Activated naive CD8-positive, alpha-beta T cell treated with anti-CD3 and anti-CD28 coated beads, Interleukin-2, amount 50 U/mL, for 24 hours (primary cell): ENCODE measurements around the gene ZNF296.

Experiments
- ATAC-seq: fragments of 150-1000 bp; cut with Tn5 transposase; one replicate; pipeline ENCODE4 v1.10.0; 2021
- DNase-seq: peaks from one replicate; pipeline ENCODE4 v3.0.0; 2021
- H3K27ac Mint-ChIP-seq: one replicate; pipeline ENCODE4 v1.8.0; 2021; ENCODE audit warnings: mild to moderate bottlenecking, mixed read lengths
- H3K27me3 Mint-ChIP-seq: one replicate; pipeline ENCODE4 v1.8.0; 2021; ENCODE audit warnings: mixed read lengths
- H3K36me3 Mint-ChIP-seq: one replicate; pipeline ENCODE4 v1.8.0; 2021; ENCODE audit warnings: low read depth, mixed read lengths
- H3K4me1 Mint-ChIP-seq: one replicate; pipeline ENCODE4 v1.8.0; 2021; ENCODE audit warnings: mixed read lengths
- H3K4me3 Mint-ChIP-seq: one replicate; pipeline ENCODE4 v1.8.0; 2021; ENCODE audit warnings: mild to moderate bottlenecking, moderate library complexity, mixed read lengths
- H3K9me3 Mint-ChIP-seq: one replicate; pipeline ENCODE4 v1.8.0; 2021; ENCODE audit warnings: mixed read lengths

The ZNF296 gene

GRCh38 chr19:45041125-45041524 lies 35.2 kb downstream of the ZNF296 start:
- Mint-ChIP-seq H3K27me3 (no peaks in the 10 kb centered on the region), H3K9me3 (no peaks in the 10 kb centered on the region), H3K36me3 (peaks cover 37% of the 10 kb centered on the region), H3K4me3 (peak overlapping the region; percentile 42), H3K27ac (peak overlapping the region; percentile 71), H3K4me1 (peaks cover 47% of the 10 kb centered on the region)
- ATAC-seq: no peak
- DNase-seq: no peak

GRCh38 chr19:45040059-45040771 lies 36.1 kb downstream of the ZNF296 start:
- peaks cover 39% of the 10 kb centered on the region for H3K4me1 Mint-ChIP-seq
- H3K9me3 Mint-ChIP-seq: no peaks in the 10 kb centered on the region
- no peak for DNase-seq
- H3K36me3 Mint-ChIP-seq: peaks cover 34% of the 10 kb centered on the region
- no peaks in the 10 kb centered on the region for H3K27me3 Mint-ChIP-seq
- peak overlapping the region; percentile 94 for H3K4me3 Mint-ChIP-seq
- no peak for ATAC-seq
- H3K27ac Mint-ChIP-seq: peak overlapping the region; percentile 23

- Mint-ChIP-seq H3K9me3 (no peaks in the 10 kb centered on the region), H3K4me3 (peak within 1 kb of the TSS; percentile 94), H3K27me3 (no peaks in the 10 kb centered on the region), H3K27ac (peak within 1 kb of the TSS; percentile 91), H3K4me1 (peaks cover 35% of the 10 kb centered on the region), H3K36me3 (peaks cover 37% of the 10 kb centered on the region)
- ATAC-seq: peak; percentile 94
- DNase-seq: peak; percentile 92
These were observed 37.1 kb downstream of the ZNF296 start, which contains the start of gene CLASRP for GRCh38 chr19:45038931-45039893. CLASRP (plus strand) TSS chr19:45039045; CDS start chr19:45040213, 1,168 bp downstream.

- peaks cover 35% of the 10 kb centered on the region for H3K4me1 Mint-ChIP-seq
- H3K27me3 Mint-ChIP-seq: no peaks in the 10 kb centered on the region
- peaks cover 40% of the 10 kb centered on the region for H3K36me3 Mint-ChIP-seq
- no peak for DNase-seq
- no peaks in the 10 kb centered on the region for H3K9me3 Mint-ChIP-seq
- H3K27ac Mint-ChIP-seq: peak overlapping the region; percentile 22
- peak overlapping the region; percentile 94 for H3K4me3 Mint-ChIP-seq
- ATAC-seq: no peak
These were observed 38.7 kb downstream of the ZNF296 start for GRCh38 chr19:45037393-45038169.

- no peak for ATAC-seq
- H3K27me3 Mint-ChIP-seq: no peaks in the 10 kb centered on the region
- H3K4me1 Mint-ChIP-seq: peaks cover 20% of the 10 kb centered on the region
- no peak overlapping the region for H3K4me3 Mint-ChIP-seq
- H3K27ac Mint-ChIP-seq: no peak overlapping the region
- DNase-seq: no peak
- no peaks in the 10 kb centered on the region for H3K9me3 Mint-ChIP-seq
- peaks cover 36% of the 10 kb centered on the region for H3K36me3 Mint-ChIP-seq
These were observed 40.5 kb downstream of the ZNF296 start for GRCh38 chr19:45035755-45036154.

GRCh38 chr19:45032421-45032820 lies 43.9 kb downstream of the ZNF296 start:
- Mint-ChIP-seq H3K27me3 (no peaks in the 10 kb centered on the region), H3K9me3 (no peaks in the 10 kb centered on the region), H3K4me1 (no peaks in the 10 kb centered on the region), H3K4me3 (no peak overlapping the region), H3K27ac (no peak overlapping the region), H3K36me3 (peaks cover 37% of the 10 kb centered on the region)
- DNase-seq: no peak
- no peak for ATAC-seq

GRCh38 chr19:45030825-45031224 lies 45.5 kb downstream of the ZNF296 start:
- Mint-ChIP-seq H3K36me3 (peaks cover 39% of the 10 kb centered on the region), H3K4me3 (no peak overlapping the region), H3K9me3 (no peaks in the 10 kb centered on the region), H3K4me1 (no peaks in the 10 kb centered on the region), H3K27ac (no peak overlapping the region), H3K27me3 (no peaks in the 10 kb centered on the region)
- no peak for DNase-seq
- no peak for ATAC-seq

GRCh38 chr19:45027371-45027770 lies 48.9 kb downstream of the ZNF296 start:
- no peak for ATAC-seq
- no peaks in the 10 kb centered on the region for H3K27me3 Mint-ChIP-seq
- no peaks in the 10 kb centered on the region for H3K9me3 Mint-ChIP-seq
- H3K4me1 Mint-ChIP-seq: no peaks in the 10 kb centered on the region
- H3K36me3 Mint-ChIP-seq: peaks cover 27% of the 10 kb centered on the region
- DNase-seq: no peak
- H3K4me3 Mint-ChIP-seq: no peak overlapping the region
- H3K27ac Mint-ChIP-seq: no peak overlapping the region

- Mint-ChIP-seq H3K4me3 (no peak overlapping the region), H3K9me3 (no peaks in the 10 kb centered on the region), H3K27me3 (no peaks in the 10 kb centered on the region), H3K27ac (no peak overlapping the region), H3K4me1 (no peaks in the 10 kb centered on the region), H3K36me3 (peaks cover 18% of the 10 kb centered on the region)
- DNase-seq (no peak), ATAC-seq (no peak)
These were observed 51.0 kb downstream of the ZNF296 start for GRCh38 chr19:45025264-45025663.

GRCh38 chr19:45023048-45023447 lies 53.2 kb downstream of the ZNF296 start:
- Mint-ChIP-seq H3K36me3 (peaks cover 23% of the 10 kb centered on the region), H3K4me1 (no peaks in the 10 kb centered on the region), H3K9me3 (no peaks in the 10 kb centered on the region), H3K4me3 (no peak overlapping the region), H3K27me3 (no peaks in the 10 kb centered on the region), H3K27ac (no peak overlapping the region)
- no peak for DNase-seq
- ATAC-seq: no peak

- Mint-ChIP-seq H3K4me1 (peaks cover 3% of the 10 kb centered on the region), H3K27me3 (no peaks in the 10 kb centered on the region), H3K27ac (no peak overlapping the region), H3K36me3 (peaks cover 18% of the 10 kb centered on the region), H3K4me3 (no peak overlapping the region), H3K9me3 (no peaks in the 10 kb centered on the region)
- no peak for DNase-seq
- ATAC-seq: no peak
These were observed 54.3 kb downstream of the ZNF296 start for GRCh38 chr19:45021971-45022370.
